HepG2 (cell line): Measurements from ENCODE around the gene GALNT12. TPM values are rescaled to one million over a fixed set of nuclear protein-coding genes. Genes with fewer than 3 reads are reported as not detected.

Experiments
- ATAC-seq: fragments of 200-7000 bp; cut with Tn5 transposase; 3 replicates; pipeline ENCODE4 v1.9.1; 2020; ENCODE audit warnings: mild to moderate bottlenecking, moderate library complexity
- BruUV-seq: library from RNA; stranded (reverse); fragments of 400-500 nt; replicated peaks from 2 replicates; lab custom pipeline; 2021; lab: Mats Ljungman, UMichigan
- CTCF ChIA-PET: fragments of 300-600 bp; formaldehyde crosslinking; extraction: SDS; loops from one replicate; lab custom pipeline; 2021; ENCODE audit warnings: low total read pairs, inconsistent platforms, low intra/inter-chr PET ratio; lab: Yijun Ruan, JAX
- POLR2A ChIA-PET: fragments of 350-600 bp; sonication (Branson Sonifier 250); formaldehyde crosslinking; loops from one replicate; lab custom pipeline; 2020; ENCODE audit warnings: antibody characterized with exemption, inconsistent platforms; lab: Yijun Ruan, JAX
- DNase-seq: peaks from one replicate; pipeline ENCODE4 v3.0.0-alpha.2; 2015; ENCODE audit warnings: low spot score
- FAIRE-seq: peaks from 3 replicates; lab custom pipeline; 2011; peaks lifted over from hg19 to GRCh38; lab: Jason Lieb, UNC
- H2AFZ ChIP-seq: one replicate; pipeline ENCODE4 v1.6.1; 2011; ENCODE audit warnings: low read length, inconsistent platforms
- H3K27ac ChIP-seq: fragments of 300-600 bp; 3 replicates; pipeline ENCODE4 v1.8.0; 2011; ENCODE audit warnings: mixed run types, mild to moderate bottlenecking, mixed read lengths, low read length, inconsistent platforms; ENCODE audit not compliant: insufficient read depth; ENCODE audit errors: extremely low read length
- H3K27me3 ChIP-seq, 2 experiments: fragments of 200-600 bp in 1 of 2; 2 replicates in 1 of 2; 3 replicates in 1 of 2; pipeline versions ENCODE4 v1.6.0 to v1.8.0; 2011; ENCODE audit warnings: low read length in 2 of 2, mild to moderate bottlenecking in 2 of 2, moderate library complexity in 2 of 2, inconsistent platforms in 1 of 2; ENCODE audit not compliant: insufficient read depth in 2 of 2, control insufficient read depth in 1 of 2
- H3K36me3 ChIP-seq, 2 experiments: fragments of 200-600 bp in 1 of 2; replicated peaks in 1 of 2; 2 replicates in 1 of 2; 3 replicates in 1 of 2; pipeline versions ENCODE4 v1.5.1 to v1.8.0; 2011; ENCODE audit warnings: low read length in 2 of 2, inconsistent platforms in 1 of 2; ENCODE audit not compliant: insufficient read depth in 2 of 2, control insufficient read depth in 1 of 2
- H3K4me1 ChIP-seq: 2 replicates; pipeline ENCODE4 v1.5.1; 2012; ENCODE audit warnings: low read length, inconsistent platforms; ENCODE audit not compliant: insufficient read depth
- H3K4me2 ChIP-seq: 2 replicates; pipeline ENCODE4 v1.6.0; 2011; ENCODE audit warnings: low read depth, low read length, inconsistent platforms
- H3K4me3 ChIP-seq, 3 experiments: fragments of 200-600 bp in 1 of 3; sonication (generic), shearing (Covaris generic) in 1 of 3; replicated peaks in 1 of 3; 2 replicates each; pipeline ENCODE4 v1.5.1; 2011 to 2016; ENCODE audit warnings: low read length in 3 of 3, inconsistent platforms in 2 of 3, low read depth in 2 of 3, mild to moderate bottlenecking in 2 of 3, control low read depth in 1 of 3, mixed read lengths in 1 of 3; ENCODE audit not compliant: insufficient read depth in 1 of 3
- H3K79me2 ChIP-seq: one replicate; pipeline ENCODE4 v1.6.1; 2011; ENCODE audit warnings: low read length, inconsistent platforms; ENCODE audit not compliant: insufficient read depth
- H3K9ac ChIP-seq: 2 replicates; pipeline ENCODE4 v1.6.0; 2011; ENCODE audit warnings: mild to moderate bottlenecking, low read depth, low read length, inconsistent platforms; ENCODE audit not compliant: insufficient read depth
- H3K9me3 ChIP-seq: 2 replicates; pipeline ENCODE4 v1.5.1; 2012; ENCODE audit warnings: mild to moderate bottlenecking, low read length
- H4K20me1 ChIP-seq: 2 replicates; pipeline ENCODE4 v1.6.0; 2011; ENCODE audit warnings: inconsistent platforms, mild to moderate bottlenecking, low read length, moderate library complexity; ENCODE audit not compliant: insufficient read depth
- ADNP ChIP-seq: sonication (generic); formaldehyde crosslinking; IDR thresholded peaks from 2 replicates; pipeline ENCODE4 v1.4.0; 2020; ENCODE audit warnings: missing genetic modification reagents
- KDM3A ChIP-seq: IDR thresholded peaks from 2 replicates; pipeline ENCODE4 v1.6.1; 2018; ENCODE audit warnings: low read depth, missing compliant biosample characterization
- ZNF180 ChIP-seq: sonication (generic); formaldehyde crosslinking; IDR thresholded peaks from 2 replicates; pipeline ENCODE4 v1.4.0; 2020; ENCODE audit warnings: low read depth, missing genetic modification reagents, borderline replicate concordance
- ZNF230 ChIP-seq: sonication (generic); formaldehyde crosslinking; IDR thresholded peaks from 2 replicates; pipeline ENCODE4 v1.4.0; 2020; ENCODE audit warnings: mild to moderate bottlenecking, missing genetic modification reagents
- ZNF570 ChIP-seq: sonication (generic); formaldehyde crosslinking; IDR thresholded peaks from 2 replicates; pipeline ENCODE4 v1.4.0; 2020; ENCODE audit warnings: mild to moderate bottlenecking, missing genetic modification reagents, borderline replicate concordance
- ZNF883 ChIP-seq: sonication (generic); formaldehyde crosslinking; IDR thresholded peaks from 2 replicates; pipeline ENCODE4 v1.5.1; 2020; ENCODE audit warnings: mild to moderate bottlenecking, missing genetic modification reagents; ENCODE audit errors: not compliant biosample characterization
- ZNF891 ChIP-seq: sonication (generic); formaldehyde crosslinking; IDR thresholded peaks from 2 replicates; pipeline ENCODE4 v1.5.0; 2020; ENCODE audit warnings: mild to moderate bottlenecking, missing genetic modification reagents
- WGBS: methylation state at CpG from one replicate; pipeline ENCODE4 v1.1.6; 2017; ENCODE audit warnings: low lambda C conversion rate; 5-methylcytosine and 5-hydroxymethylcytosine counted together
- in situ Hi-C: cut with HindIII; loops from 2 replicates; pipeline ENCODE4 v1.10.0; 2017; ENCODE audit warnings: low pct_unique_long_range_greater_than_20kb; ENCODE audit not compliant: extremely low pct_ligation_motif_present
- intact Hi-C: fragments of 100-400 bp; cut with micrococcal nuclease; formaldehyde crosslinking; loops from one replicate; pipeline ENCODE4 v1.10.0; 2022; ENCODE audit not compliant: unreplicated experiment
- polyA plus RNA-seq, 8 experiments: library from polyadenylated mRNA; depleted of rRNA in 3 of 8; stranded (reverse) in 7 of 8; unstranded in 1 of 8; fragments of >200 nt; fragmentation: Illumina TruSeq in 4 of 8; extraction: Trizol in 4 of 8; gene quantifications; 2 replicates each; pipeline versions ENCODE4 v1.2.1 to v1.2.3, GENCODE V29; 2011 to 2016; ENCODE audit warnings: low read depth in 4 of 8, missing spikeins in 1 of 8, mixed read lengths in 1 of 8; ENCODE audit not compliant: insufficient read depth in 1 of 8
- total RNA-seq, 5 experiments: library from RNA; depleted of rRNA; stranded (reverse); fragments of >200 nt; fragmentation: Illumina TruSeq; extraction: Trizol; gene quantifications; 2 replicates each; pipeline ENCODE4 v1.2.3, GENCODE V29; 2016; ENCODE audit warnings: low read depth in 1 of 5
- TF ChIP-seq, protein P1 (sequence below): sonication (generic); formaldehyde crosslinking; IDR thresholded peaks from 2 replicates; pipeline ENCODE4 v1.4.0; 2020; ENCODE audit warnings: missing genetic modification reagents, borderline replicate concordance
- TF ChIP-seq, protein P2 (sequence below): sonication (generic); formaldehyde crosslinking; IDR thresholded peaks from 2 replicates; pipeline ENCODE4 v1.9.0; 2022; ENCODE audit warnings: low read depth, missing genetic modification reagents

Gene GALNT12
- total and polyA plus RNA-seq, 2 of the 13 experiments (the other 11 are each of a cell fraction or from before 2014, with no cell fraction given), result 0.07 TPM; not detected in 1

DNA sequence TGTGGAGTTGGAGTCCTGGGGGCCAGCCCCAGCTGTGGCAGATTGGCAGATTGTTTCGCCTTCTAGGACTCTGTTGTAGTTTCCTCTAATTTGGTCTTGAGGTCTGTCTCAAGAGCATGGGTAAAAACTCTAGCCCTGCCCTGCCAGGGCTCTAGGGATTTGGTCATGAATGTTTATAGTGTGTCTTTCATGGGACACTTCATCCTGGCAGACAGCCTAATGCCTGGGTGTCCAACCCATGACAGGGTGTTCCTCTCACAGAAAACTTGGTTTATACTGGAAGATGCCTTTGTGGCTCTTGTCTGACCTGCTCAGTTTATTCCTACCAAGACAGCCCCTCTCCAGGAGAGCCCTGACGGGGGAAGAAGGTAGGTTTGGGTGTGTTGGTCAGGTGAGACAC lies 45.5 kb downstream of the GALNT12 start:
- no peaks in the 10 kb centered on the region for H4K20me1 ChIP-seq
- TF ChIP-seq KDM3A (CRISPR knock-in tag), result no peak
- TF ChIP-seq ZNF883 (CRISPR knock-in tag), result no peak
- TF ChIP-seq, protein P1, sequence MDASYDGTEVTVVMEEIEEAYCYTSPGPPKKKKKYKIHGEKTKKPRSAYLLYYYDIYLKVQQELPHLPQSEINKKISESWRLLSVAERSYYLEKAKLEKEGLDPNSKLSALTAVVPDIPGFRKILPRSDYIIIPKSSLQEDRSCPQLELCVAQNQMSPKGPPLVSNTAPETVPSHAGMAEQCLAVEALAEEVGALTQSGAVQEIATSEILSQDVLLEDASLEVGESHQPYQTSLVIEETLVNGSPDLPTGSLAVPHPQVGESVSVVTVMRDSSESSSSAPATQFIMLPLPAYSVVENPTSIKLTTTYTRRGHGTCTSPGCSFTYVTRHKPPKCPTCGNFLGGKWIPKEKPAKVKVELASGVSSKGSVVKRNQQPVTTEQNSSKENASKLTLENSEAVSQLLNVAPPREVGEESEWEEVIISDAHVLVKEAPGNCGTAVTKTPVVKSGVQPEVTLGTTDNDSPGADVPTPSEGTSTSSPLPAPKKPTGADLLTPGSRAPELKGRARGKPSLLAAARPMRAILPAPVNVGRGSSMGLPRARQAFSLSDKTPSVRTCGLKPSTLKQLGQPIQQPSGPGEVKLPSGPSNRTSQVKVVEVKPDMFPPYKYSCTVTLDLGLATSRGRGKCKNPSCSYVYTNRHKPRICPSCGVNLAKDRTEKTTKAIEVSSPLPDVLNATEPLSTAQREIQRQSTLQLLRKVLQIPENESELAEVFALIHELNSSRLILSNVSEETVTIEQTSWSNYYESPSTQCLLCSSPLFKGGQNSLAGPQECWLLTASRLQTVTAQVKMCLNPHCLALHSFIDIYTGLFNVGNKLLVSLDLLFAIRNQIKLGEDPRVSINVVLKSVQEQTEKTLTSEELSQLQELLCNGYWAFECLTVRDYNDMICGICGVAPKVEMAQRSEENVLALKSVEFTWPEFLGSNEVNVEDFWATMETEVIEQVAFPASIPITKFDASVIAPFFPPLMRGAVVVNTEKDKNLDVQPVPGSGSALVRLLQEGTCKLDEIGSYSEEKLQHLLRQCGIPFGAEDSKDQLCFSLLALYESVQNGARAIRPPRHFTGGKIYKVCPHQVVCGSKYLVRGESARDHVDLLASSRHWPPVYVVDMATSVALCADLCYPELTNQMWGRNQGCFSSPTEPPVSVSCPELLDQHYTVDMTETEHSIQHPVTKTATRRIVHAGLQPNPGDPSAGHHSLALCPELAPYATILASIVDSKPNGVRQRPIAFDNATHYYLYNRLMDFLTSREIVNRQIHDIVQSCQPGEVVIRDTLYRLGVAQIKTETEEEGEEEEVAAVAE, result no peak
- TF ChIP-seq ADNP (CRISPR knock-in tag), result no peak
- TF ChIP-seq ZNF570 (CRISPR knock-in tag), result no peak
- no peak for TF ChIP-seq ZNF891
- TF ChIP-seq ZNF180 (CRISPR knock-in tag), result no peak
- no peak for TF ChIP-seq ZNF230 (CRISPR knock-in tag)
- TF ChIP-seq, protein P2, sequence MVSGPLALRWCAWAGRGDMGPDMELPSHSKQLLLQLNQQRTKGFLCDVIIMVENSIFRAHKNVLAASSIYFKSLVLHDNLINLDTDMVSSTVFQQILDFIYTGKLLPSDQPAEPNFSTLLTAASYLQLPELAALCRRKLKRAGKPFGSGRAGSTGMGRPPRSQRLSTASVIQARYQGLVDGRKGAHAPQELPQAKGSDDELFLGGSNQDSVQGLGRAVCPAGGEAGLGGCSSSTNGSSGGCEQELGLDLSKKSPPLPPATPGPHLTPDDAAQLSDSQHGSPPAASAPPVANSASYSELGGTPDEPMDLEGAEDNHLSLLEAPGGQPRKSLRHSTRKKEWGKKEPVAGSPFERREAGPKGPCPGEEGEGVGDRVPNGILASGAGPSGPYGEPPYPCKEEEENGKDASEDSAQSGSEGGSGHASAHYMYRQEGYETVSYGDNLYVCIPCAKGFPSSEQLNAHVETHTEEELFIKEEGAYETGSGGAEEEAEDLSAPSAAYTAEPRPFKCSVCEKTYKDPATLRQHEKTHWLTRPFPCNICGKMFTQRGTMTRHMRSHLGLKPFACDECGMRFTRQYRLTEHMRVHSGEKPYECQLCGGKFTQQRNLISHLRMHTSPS (CRISPR knock-in tag), result no peak
- TF ChIP-seq, all 625 proteins: peak for 0
- no peaks in the 10 kb centered on the region for H3K36me3 ChIP-seq
- 50% methylated on average over 2 of the region's 2 CpGs for WGBS
- ATAC-seq (no peak), FAIRE-seq (no peak), DNase-seq (no peak)
- H3K27ac ChIP-seq, result no peak overlapping the region
- no peak overlapping the region for H3K4me2 ChIP-seq
- no peak overlapping the region for H3K4me3 ChIP-seq
- H3K9ac ChIP-seq, result no peak overlapping the region
- ChIA-PET CTCF (no interaction called here), POLR2A (no interaction called here)
- H3K79me2 ChIP-seq, result no peaks in the 10 kb centered on the region
- intact Hi-C loops (no loop called here), in situ Hi-C loops (no loop called here)
- H3K27me3 ChIP-seq, result peaks cover 0 to 1% of the 10 kb centered on the region in 2 experiments; a peak in 1 of 5 replicates
- no peak overlapping the region for H2AFZ ChIP-seq
- H3K4me1 ChIP-seq, result peaks cover 9% of the 10 kb centered on the region
- BruUV-seq, result no TSS peak
- no peaks in the 10 kb centered on the region for H3K9me3 ChIP-seq
